ENCODE measurements around the gene HPS5. TPM values are rescaled to one million over a fixed set of nuclear protein-coding genes. Genes with fewer than 3 reads are reported as not detected.
"Not testable (repeated sequence)": the region's sequence is repeated elsewhere in the genome, so short reads cannot be mapped to it uniquely, and the experiment has no call there.

Gene HPS5
- total and polyA plus RNA-seq, 4 donors, result 12.2 to 25.5 (median 22.6) TPM

DNA sequence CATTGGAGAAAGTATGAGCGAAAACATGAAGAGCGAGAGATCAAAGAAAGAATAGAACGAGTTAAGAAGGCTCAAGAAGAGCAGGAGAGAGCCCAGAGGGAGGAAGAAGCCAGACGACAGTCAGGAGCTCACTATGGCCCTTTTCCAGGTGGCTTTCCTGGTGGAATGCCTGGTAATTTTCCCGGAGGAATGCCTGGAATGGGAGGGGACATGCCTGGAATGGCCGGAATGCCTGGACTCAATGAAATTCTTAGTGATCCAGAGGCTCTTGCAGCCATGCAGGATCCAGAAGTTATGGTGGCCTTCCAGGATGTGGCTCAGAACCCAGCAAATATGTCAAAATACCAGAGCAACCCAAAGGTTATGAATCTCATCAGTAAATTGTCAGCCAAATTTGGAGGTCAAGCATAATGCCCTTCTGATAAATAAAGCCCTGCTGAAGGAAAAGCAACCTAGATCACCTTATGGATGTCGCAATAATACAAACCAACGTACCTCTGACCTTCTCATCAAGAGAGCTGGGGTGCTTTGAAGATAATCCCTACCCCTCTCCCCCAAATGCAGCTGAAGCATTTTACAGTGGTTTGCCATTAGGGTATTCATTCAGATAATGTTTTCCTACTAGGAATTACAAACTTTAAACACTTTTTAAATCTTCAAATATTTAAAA lies 59.1 kb downstream of the HPS5 start:
- ATAC-seq (ENCODE audit: low FRiP score); H3K4me1 ChIP-seq (ENCODE audit: control insufficient read depth in 1 of 2, insufficient read depth in 2 of 2, low read length in 2 of 2); H3K27ac ChIP-seq (ENCODE audit: low read depth in 1 of 2, low read length in 2 of 2); H3K36me3 ChIP-seq (ENCODE audit: control insufficient read depth in 1 of 2, insufficient read depth in 2 of 2, low read length in 1 of 2); H3K9me3 ChIP-seq (ENCODE audit: control insufficient read depth, low read length); intact Hi-C loops (cut with DNase I); H3K27me3 ChIP-seq (ENCODE audit: control insufficient read depth in 1 of 2, insufficient read depth in 2 of 2, low read length in 1 of 2); H3K4me3 ChIP-seq (ENCODE audit: low read length in 2 of 2); DNase-seq: not testable (repeated sequence)
- 56 to 67% methylated on average over 8 of the region's 8 CpGs for WGBS, 2 donors

DNA sequence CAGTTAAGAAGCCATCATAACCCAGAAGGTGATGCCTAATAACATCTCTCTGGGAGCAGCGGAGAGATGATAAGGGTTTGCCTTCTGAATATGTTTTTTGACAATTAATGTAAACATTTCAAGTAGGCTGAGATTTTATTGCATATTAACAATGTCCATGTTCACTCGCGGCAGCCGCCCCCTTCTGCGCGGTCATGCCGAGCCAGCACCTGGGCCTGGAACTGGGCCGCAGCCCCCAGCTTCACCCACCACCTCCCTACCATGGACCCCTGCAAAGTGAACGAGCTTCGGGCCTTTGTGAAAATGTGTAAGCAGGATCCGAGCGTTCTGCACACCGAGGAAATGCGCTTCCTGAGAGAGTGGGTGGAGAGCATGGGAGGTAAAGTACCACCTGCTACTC lies 60.2 kb downstream of the HPS5 start:
- H3K27ac ChIP-seq (ENCODE audit: low read depth in 1 of 2, low read length in 2 of 2), result no peak overlapping the region
- H3K9me3 ChIP-seq (ENCODE audit: control insufficient read depth, low read length), result no peaks in the 10 kb centered on the region
- intact Hi-C loops (cut with DNase I), result no loop called here
- no peaks in the 10 kb centered on the region for H3K27me3 ChIP-seq (ENCODE audit: control insufficient read depth in 1 of 2, insufficient read depth in 2 of 2, low read length in 1 of 2)
- DNase-seq (no peak), ATAC-seq (ENCODE audit: low FRiP score) (no peak)
- no peaks in the 10 kb centered on the region for H3K36me3 ChIP-seq (ENCODE audit: control insufficient read depth in 1 of 2, insufficient read depth in 2 of 2, low read length in 1 of 2)
- H3K4me1 ChIP-seq (ENCODE audit: control insufficient read depth in 1 of 2, insufficient read depth in 2 of 2, low read length in 2 of 2), result no peaks in the 10 kb centered on the region
- WGBS, 2 donors, result 97% methylated on average over 14 of the region's 14 CpGs
- no peak overlapping the region for H3K4me3 ChIP-seq (ENCODE audit: low read length in 2 of 2)

DNA sequence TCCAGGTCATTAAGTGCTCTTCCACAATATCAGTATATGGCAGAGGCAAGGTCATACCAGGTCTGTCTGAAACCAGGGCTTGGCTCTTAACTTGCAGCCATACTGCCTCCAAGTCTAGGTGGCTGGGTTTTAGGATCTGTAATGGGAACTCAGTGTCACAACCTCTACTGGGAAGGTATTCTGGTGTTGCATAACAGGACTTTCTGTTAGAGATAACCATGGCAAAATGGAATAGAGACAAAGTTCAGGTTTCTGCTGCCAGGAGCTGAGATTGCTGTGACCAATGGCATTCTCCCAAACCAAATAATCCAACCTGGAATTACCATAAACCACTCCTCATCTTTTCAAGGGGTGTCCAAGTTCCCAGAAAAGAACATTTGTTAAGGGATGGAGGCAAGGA lies 62.7 kb downstream of the HPS5 start:
- Histone ChIP-seq H3K4me1 (ENCODE audit: control insufficient read depth in 1 of 2, insufficient read depth in 2 of 2, low read length in 2 of 2) (no peaks in the 10 kb centered on the region), H3K27me3 (ENCODE audit: control insufficient read depth in 1 of 2, insufficient read depth in 2 of 2, low read length in 1 of 2) (no peaks in the 10 kb centered on the region), H3K36me3 (ENCODE audit: control insufficient read depth in 1 of 2, insufficient read depth in 2 of 2, low read length in 1 of 2) (no peaks in the 10 kb centered on the region), H3K27ac (ENCODE audit: low read depth in 1 of 2, low read length in 2 of 2) (no peak overlapping the region), H3K4me3 (ENCODE audit: low read length in 2 of 2) (no peak overlapping the region), H3K9me3 (ENCODE audit: control insufficient read depth, low read length) (no peaks in the 10 kb centered on the region)
- intact Hi-C loops (cut with DNase I), result no loop called here
- DNase-seq, result no peak
- no peak for ATAC-seq (ENCODE audit: low FRiP score)

DNA sequence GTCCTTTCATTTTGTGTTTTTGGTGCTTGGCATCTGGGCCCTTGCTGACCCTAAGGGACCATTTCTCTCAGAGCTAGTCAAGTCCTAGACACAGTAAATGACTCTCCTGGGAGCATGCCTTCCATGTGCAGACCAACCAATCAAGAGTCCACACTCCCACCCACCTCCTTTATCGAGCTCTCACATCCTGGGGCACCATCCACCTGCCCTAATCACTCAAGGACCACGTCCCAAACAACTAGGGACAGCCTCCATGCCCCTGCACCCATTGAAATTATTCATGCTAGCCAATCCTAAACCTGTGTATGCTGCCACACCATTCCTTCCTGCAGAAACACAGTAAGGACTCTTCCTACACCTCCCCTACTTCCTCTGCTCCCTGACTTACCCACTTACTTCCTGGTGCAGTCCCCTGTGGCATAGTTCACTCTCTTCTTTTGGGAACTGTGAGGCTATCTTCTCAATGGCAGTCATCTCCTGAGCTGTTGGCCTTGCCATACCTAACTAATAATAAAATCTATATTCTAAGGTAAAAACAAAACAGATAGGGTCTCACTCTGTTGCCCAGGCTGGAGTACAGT lies 67.1 kb downstream of the HPS5 start:
- ATAC-seq (ENCODE audit: low FRiP score), result no peak
- no peak overlapping the region for H3K4me3 ChIP-seq (ENCODE audit: low read length in 2 of 2)
- 17 to 32% methylated on average over 2 of the region's 2 CpGs for WGBS, 2 donors
- H3K27ac ChIP-seq (ENCODE audit: low read depth in 1 of 2, low read length in 2 of 2), result no peak overlapping the region
- intact Hi-C loops (cut with DNase I), result no loop called here
- no peaks in the 10 kb centered on the region for H3K4me1 ChIP-seq (ENCODE audit: control insufficient read depth in 1 of 2, insufficient read depth in 2 of 2, low read length in 2 of 2)
- H3K36me3 ChIP-seq (ENCODE audit: control insufficient read depth in 1 of 2, insufficient read depth in 2 of 2, low read length in 1 of 2), result no peaks in the 10 kb centered on the region
- no peak for DNase-seq
- no peaks in the 10 kb centered on the region for H3K27me3 ChIP-seq (ENCODE audit: control insufficient read depth in 1 of 2, insufficient read depth in 2 of 2, low read length in 1 of 2)
- no peaks in the 10 kb centered on the region for H3K9me3 ChIP-seq (ENCODE audit: control insufficient read depth, low read length)

DNA sequence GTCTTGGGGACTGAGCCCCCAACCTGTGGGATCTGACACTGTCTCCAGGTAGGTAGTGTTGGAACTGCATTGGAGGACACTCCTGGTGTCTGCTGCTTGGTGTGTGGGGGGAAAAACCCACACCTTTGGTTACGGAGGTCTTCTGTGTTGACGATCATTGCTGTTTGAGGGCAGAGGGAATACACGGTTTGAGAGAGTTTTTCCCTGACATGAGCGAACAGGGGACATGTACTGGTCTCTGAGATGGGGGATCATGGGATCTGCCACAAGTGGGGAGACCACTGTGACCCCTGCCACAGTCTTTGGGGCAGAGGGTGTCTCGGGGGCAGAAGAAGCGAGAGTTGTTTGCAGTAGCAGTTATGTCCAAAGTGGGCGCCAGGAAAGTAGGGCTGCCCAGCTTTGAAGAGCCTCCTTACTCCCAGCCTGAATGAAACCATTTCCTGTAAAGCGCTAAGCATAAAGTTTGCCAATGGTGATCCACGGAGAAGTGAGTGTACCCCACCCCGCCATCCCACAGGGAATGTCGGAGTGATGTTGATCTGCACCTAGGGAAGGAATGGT lies 68.1 kb downstream of the HPS5 start:
- H3K27ac ChIP-seq (ENCODE audit: low read depth in 1 of 2, low read length in 2 of 2), result no peak overlapping the region
- no peak overlapping the region for H3K4me3 ChIP-seq (ENCODE audit: low read length in 2 of 2)
- 83 to 92% methylated on average over 11 of the region's 11 CpGs for WGBS, 2 donors
- H3K4me1 ChIP-seq (ENCODE audit: control insufficient read depth in 1 of 2, insufficient read depth in 2 of 2, low read length in 2 of 2), result no peaks in the 10 kb centered on the region
- no peaks in the 10 kb centered on the region for H3K36me3 ChIP-seq (ENCODE audit: control insufficient read depth in 1 of 2, insufficient read depth in 2 of 2, low read length in 1 of 2)
- ATAC-seq (ENCODE audit: low FRiP score) (no peak), DNase-seq (no peak)
- intact Hi-C loops (cut with DNase I), result no loop called here
- H3K9me3 ChIP-seq (ENCODE audit: control insufficient read depth, low read length), result no peaks in the 10 kb centered on the region
- no peaks in the 10 kb centered on the region for H3K27me3 ChIP-seq (ENCODE audit: control insufficient read depth in 1 of 2, insufficient read depth in 2 of 2, low read length in 1 of 2)

DNA sequence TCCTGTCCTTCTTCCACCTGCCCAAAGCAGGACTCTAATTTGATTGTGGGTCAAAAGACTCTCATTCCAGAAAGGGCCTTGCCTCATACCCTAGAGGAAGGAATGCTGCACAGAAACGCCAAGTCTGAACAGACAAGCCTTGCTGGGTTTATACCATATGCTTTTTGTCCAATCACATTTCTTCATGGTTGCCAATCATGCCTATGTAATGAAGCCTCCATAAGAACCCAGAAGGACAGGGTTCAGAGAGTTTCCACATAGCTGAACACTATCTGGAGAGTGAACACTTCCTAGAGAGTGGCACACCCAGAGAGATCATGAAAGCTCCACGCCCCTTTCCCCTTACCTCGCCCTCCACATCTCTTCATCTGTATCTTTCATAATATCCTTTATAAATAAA lies 68.7 kb downstream of the HPS5 start:
- Histone ChIP-seq H3K36me3 (ENCODE audit: control insufficient read depth in 1 of 2, insufficient read depth in 2 of 2, low read length in 1 of 2) (no peaks in the 10 kb centered on the region), H3K9me3 (ENCODE audit: control insufficient read depth, low read length) (no peaks in the 10 kb centered on the region), H3K27ac (ENCODE audit: low read depth in 1 of 2, low read length in 2 of 2) (no peak overlapping the region), H3K27me3 (ENCODE audit: control insufficient read depth in 1 of 2, insufficient read depth in 2 of 2, low read length in 1 of 2) (no peaks in the 10 kb centered on the region), H3K4me1 (ENCODE audit: control insufficient read depth in 1 of 2, insufficient read depth in 2 of 2, low read length in 2 of 2) (no peaks in the 10 kb centered on the region), H3K4me3 (ENCODE audit: low read length in 2 of 2) (no peak overlapping the region)
- DNase-seq (no peak), ATAC-seq (ENCODE audit: low FRiP score) (no peak)
- 90 to 91% methylated on average over 3 of the region's 3 CpGs for WGBS, 2 donors
- intact Hi-C loops (cut with DNase I), result no loop called here

DNA sequence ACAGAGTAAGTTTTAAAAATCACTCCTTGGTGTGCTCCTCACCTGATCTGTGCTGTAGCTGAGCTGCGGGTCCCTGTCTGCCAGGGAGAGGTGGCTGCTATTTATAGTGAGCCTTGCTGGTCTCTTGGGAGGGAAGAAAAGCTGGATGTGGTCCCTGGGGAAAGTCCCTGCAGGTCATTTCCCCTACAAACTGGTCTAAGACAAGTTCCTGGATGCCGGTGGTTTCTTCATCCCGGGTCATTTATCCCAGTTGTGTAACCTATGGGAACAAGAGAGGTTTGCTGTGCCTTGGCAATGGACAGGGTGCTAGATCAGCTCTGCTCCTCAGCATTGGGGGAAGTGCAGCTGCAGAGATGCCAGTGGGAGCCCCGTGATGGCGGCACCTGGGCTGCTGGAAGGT lies 73.4 kb downstream of the HPS5 start, which contains the start of gene SAA2:
Gene SAA2, minus strand, starts transcription at position 108 of the 400 bp plus-strand sequence. CDS start 657 bp downstream, outside the sequence.
- ATAC-seq (ENCODE audit: low FRiP score), result no peak
- no peaks in the 10 kb centered on the region for H3K27me3 ChIP-seq (ENCODE audit: control insufficient read depth in 1 of 2, insufficient read depth in 2 of 2, low read length in 1 of 2)
- no peak for DNase-seq
- no peaks in the 10 kb centered on the region for H3K36me3 ChIP-seq (ENCODE audit: control insufficient read depth in 1 of 2, insufficient read depth in 2 of 2, low read length in 1 of 2)
- H3K9me3 ChIP-seq (ENCODE audit: control insufficient read depth, low read length), result no peaks in the 10 kb centered on the region
- 40 to 48% methylated on average over 5 of the region's 5 CpGs for WGBS, 2 donors
- H3K4me3 ChIP-seq (ENCODE audit: low read length in 2 of 2), result no peak within 1 kb of the TSS
- intact Hi-C loops (cut with DNase I), result loop anchor here in 1 of 2 donors (10.0 kb wide), 1 partner anchor 146 kb away; the partner anchor contains the start of gene LDHA
- H3K27ac ChIP-seq (ENCODE audit: low read depth in 1 of 2, low read length in 2 of 2), result no peak within 1 kb of the TSS
- no peaks in the 10 kb centered on the region for H3K4me1 ChIP-seq (ENCODE audit: control insufficient read depth in 1 of 2, insufficient read depth in 2 of 2, low read length in 2 of 2)

DNA sequence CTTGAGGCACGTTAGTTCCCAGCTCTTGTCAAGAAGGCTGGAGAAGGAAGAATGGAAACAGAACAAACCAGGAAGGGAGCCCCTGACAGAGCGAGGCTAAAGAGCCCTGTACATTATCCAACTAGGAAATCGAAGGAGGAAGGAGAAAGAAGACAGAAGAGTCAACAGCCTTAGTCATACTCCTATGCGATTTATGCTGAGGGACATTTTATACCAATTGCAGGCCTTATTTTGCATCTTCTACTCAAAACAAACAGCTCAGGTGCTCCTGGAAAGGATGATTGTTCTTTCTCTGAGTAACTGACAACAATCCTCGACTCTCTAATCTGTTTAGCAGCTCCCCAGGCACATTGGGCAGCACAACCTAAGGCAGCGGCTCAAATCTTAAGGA lies 74.8 kb downstream of the HPS5 start:
- not testable (repeated sequence) for ATAC-seq (ENCODE audit: low FRiP score); DNase-seq; H3K27me3 ChIP-seq (ENCODE audit: control insufficient read depth in 1 of 2, insufficient read depth in 2 of 2, low read length in 1 of 2); H3K9me3 ChIP-seq (ENCODE audit: control insufficient read depth, low read length); H3K4me3 ChIP-seq (ENCODE audit: low read length in 2 of 2); H3K4me1 ChIP-seq (ENCODE audit: control insufficient read depth in 1 of 2, insufficient read depth in 2 of 2, low read length in 2 of 2); H3K36me3 ChIP-seq (ENCODE audit: control insufficient read depth in 1 of 2, insufficient read depth in 2 of 2, low read length in 1 of 2); H3K27ac ChIP-seq (ENCODE audit: low read depth in 1 of 2, low read length in 2 of 2)
- 67 to 88% methylated on average over 2 to 3 of the region's 6 CpGs for WGBS, 2 donors
- intact Hi-C loops (cut with DNase I), result loop anchor here in 1 of 2 donors (10.0 kb wide), 1 partner anchor 148 kb away; the partner anchor contains the start of gene LDHA
